Fibroblast of the conjunctiva (primary cell): ENCODE data around the gene GABBR2.

ENCODE experiments used
- DNase-seq: peaks from one replicate; pipeline ENCODE4 v3.0.0-alpha.2; 2010; ENCODE audit warnings: low read depth

Gene GABBR2

GRCh38 chr9:98317134-98317857 is 391.4 kb downstream of the GABBR2 start:
- no peak for DNase-seq

GRCh38 chr9:98316445-98317133 is 392.1 kb downstream of the GABBR2 start:
- no peak for DNase-seq

DNA sequence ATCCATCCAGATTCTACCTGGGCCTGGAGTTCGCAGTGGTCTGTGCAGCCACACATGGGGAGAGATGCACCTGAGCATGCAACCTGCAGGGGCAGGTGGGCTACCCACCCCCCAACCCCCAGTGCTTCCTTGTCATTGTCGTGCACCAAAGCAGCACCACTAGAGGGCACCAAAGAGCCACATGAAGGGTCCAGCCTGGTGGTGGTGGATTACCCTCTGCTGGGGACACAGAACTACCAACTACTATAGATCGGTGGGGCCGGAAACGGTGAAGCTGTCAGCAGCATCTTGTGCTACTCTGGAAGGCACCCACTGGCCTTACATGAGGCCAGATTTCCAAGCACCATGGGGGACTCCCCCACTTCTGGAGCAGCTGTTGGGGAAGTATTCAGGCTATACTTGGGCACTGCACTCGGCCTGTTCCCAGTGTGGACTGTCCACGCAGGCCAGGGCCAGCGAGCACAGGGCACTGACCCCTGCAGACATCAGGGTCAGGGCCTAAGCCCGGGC is 393.1 kb downstream of the GABBR2 start:
- peak; percentile 68 for DNase-seq

GRCh38 chr9:98315067-98315453 is 393.7 kb downstream of the GABBR2 start:
- DNase-seq = no peak

- DNase-seq = no peak
These were observed 394.2 kb downstream of the GABBR2 start for GRCh38 chr9:98314381-98315066.

GRCh38 chr9:98312365-98312764 is 396.4 kb downstream of the GABBR2 start:
- DNase-seq = no peak

GRCh38 chr9:98311541-98311940 is 397.2 kb downstream of the GABBR2 start:
- DNase-seq = no peak

GRCh38 chr9:98310752-98311392 is 397.9 kb downstream of the GABBR2 start:
- no peak for DNase-seq

DNA sequence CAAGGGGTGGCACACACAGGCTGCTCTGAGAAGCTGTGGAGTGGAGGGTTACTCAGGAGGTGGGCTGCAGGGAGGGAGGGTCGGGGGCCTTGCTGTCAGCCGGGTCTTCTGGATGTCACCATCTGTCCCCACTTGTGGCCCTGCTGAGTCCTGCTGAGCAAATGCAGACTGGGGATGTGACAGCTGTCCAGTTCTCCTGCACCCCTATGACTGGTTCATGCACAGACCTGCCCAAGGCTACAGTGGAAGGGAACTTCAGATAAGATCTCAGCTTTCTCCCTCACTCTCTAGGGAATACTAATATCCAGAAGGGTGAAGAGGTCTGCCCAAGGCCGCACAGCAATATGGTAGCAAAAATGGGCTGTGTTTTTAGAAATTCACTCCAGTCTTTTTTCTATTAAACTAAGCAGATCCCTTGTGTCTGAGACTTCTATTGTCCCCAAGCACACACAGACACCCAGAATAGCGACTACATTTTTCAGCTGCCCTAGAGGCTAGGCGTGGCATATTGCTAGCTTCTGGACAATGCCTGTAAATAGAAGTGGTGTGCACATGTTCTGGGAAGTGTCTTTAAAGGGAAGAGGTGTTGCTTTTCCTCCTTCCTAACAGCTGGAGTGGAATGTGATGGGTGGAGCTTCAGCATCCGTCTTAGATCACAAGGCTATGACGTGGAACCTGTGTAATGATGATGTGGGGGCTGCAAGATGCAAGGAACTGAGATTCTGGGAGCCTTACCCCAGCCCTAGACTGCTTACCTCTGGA is 402.2 kb downstream of the GABBR2 start:
- DNase-seq = no peak

DNA sequence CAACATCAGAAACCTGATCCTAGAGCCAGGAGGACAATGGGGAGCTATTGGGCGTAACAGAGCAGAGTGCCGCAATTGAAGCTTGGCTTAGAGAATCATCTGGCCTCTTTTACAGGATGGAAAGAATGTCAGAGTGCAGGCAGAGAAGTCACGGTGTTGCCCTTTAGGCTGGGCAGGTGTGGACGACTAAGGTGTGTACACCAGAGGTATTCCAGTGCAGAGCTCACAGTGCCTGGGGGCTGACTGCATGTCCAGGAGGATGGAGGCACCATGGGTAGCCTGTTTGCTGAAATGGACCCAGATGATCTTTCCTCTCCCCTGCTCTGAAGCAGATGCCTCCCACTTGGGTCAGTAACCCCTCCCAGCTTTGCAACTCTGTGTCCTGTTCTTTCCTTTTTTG is 404.4 kb downstream of the GABBR2 start:
- DNase-seq = no peak

GRCh38 chr9:98303633-98304125 is 405.1 kb downstream of the GABBR2 start:
- no peak for DNase-seq

- no peak for DNase-seq
These were observed 405.6 kb downstream of the GABBR2 start for GRCh38 chr9:98302938-98303632.

GRCh38 chr9:98302150-98302549 is 406.6 kb downstream of the GABBR2 start:
- DNase-seq = no peak

- DNase-seq = no peak
These were observed 408.1 kb downstream of the GABBR2 start for GRCh38 chr9:98300611-98301010.

- DNase-seq = no peak
These were observed 410.3 kb downstream of the GABBR2 start for GRCh38 chr9:98298476-98298875.

- DNase-seq = no peak
These were observed 412.9 kb downstream of the GABBR2 start for GRCh38 chr9:98295824-98296223.

GRCh38 chr9:98291820-98292219 is 416.9 kb downstream of the GABBR2 start:
- DNase-seq = no peak

- no peak for DNase-seq
These were observed 418.3 kb downstream of the GABBR2 start for GRCh38 chr9:98290411-98290810.

- no peak for DNase-seq
These were observed 419.0 kb downstream of the GABBR2 start for GRCh38 chr9:98289614-98290201.

DNA sequence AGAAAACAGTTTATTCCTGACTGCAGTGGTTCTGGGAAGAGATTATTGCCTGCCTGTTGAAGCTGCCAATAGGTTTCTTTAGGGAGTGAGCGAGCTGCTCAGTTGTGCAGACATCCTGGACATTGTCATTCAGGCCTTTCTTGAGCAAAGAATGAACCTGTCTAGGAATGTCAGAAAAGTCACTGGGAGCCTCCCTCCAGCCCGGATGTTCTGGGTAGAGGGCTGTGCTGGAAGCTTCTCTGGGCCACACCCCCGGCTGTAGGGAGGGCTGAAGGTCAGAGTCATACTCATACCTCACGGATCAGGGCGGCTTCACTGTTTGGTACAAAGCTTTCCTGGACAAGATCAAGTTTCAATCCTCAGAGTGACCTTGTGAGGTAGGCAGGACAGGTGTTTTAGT is 419.9 kb downstream of the GABBR2 start:
- DNase-seq = no peak

GRCh38 chr9:98287384-98287783 is 421.4 kb downstream of the GABBR2 start:
- no peak for DNase-seq
